COR-L47 (cell line): ENCODE measurements around the gene RILP.

ENCODE experiments used
- DNase-seq: peaks from one replicate; lab custom pipeline; 2025; lab: John Stamatoyannopoulos, UW

Gene RILP

DNA sequence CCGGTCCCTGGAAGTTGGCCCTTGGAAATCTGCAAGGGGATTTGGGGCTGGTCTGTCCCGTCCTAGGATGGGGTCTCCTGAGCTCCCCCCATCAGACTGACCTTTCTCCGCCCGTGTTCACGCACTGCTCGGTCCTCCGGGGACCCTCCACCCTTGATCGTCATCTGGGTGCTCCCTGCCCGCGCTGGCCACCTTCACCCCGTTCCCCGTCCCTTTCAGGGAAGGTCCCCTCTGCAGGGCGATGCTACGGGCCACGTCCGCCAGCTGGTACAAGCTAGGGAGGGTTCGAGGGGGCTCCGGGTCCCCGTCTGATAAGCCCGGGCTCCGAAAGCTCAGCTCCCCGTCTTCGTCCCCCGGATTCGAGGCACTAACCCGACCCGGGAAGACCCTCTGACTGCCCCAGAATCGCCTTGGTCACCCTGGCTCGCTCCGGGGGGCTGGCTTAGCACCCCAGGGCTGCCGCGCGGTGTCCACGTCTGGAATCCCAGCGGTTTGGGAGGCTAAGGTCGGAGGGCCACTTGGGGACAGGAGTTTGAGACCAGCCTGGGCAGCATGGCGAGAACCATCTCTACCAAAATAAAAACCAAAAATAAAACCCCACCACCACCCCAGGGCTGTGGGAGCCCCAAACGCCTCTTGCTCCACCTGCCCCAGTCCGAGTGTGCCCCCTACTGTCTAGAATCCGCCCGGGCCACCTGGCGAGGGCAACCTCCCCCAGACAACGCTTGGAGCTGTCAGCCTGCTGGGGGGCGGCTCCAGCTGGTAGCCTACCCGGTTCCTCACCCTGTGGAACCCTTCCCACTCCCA is 20.0 kb downstream of the RILP start:
- no peak for DNase-seq

DNA sequence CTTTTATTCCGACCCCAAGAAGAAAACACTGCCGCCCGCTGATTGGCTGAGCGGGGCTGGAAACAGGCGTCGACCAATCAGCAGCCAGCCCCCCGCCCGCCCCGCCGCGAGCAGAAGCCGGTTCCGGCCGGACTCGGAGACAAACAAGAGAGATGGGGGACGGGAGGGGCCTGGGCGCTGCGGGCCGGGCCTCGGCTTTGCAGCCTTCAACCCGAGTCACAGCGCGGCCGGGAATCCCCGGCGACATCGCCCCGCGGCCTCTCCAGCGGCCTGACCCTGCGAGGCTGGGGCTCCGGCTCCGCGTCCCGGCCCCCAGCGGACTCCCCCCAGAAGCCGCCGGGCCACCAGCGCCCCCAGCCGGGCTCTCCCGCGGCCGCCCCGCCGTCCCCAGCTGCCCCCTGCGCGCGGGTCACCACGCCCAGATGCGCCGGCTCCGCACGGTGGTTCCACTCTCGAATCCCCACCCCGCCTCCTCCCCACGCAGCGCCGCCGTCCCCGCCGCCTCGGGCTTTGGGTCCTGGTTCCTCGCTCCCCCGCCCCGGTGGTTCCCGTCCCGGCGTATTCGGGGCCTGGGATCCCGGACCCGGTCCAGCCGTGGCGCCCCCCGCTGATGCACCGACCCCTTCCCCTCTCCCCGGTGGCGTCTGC is 20.7 kb downstream of the RILP start:
- peak; percentile 88 for DNase-seq

GRCh38 chr17:1627982-1628855 is 21.4 kb downstream of the RILP start, which contains the start of gene SLC43A2:
TSS of gene SLC43A2 (minus strand) at chr17:1628834. CDS start at chr17:1627874, 960 bp downstream.
- peak; percentile 80 for DNase-seq

- DNase-seq = no peak
These were observed 22.3 kb downstream of the RILP start for GRCh38 chr17:1627182-1627981.

- DNase-seq = no peak
These were observed 23.3 kb downstream of the RILP start for GRCh38 chr17:1626333-1626732.

DNA sequence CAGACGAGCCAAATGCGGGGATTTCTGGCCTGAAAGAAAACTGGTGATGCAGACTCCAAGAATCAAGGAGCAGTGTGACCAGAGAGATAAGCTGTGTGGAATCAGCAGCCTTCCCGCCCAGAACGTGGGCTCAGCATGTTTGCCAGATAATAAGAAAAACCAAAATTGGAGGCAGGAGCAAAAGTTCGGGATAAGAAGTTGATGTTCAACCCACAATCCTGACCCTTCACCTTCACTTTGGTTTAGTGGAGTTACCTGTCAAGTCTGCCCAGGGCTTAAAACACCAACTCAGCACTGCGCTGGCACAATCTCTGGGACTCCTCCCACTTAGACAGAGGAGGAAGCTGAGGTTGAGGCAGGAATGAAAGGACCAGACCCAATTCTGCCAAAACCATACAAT is 24.1 kb downstream of the RILP start:
- DNase-seq = no peak

GRCh38 chr17:1625053-1625452 is 24.6 kb downstream of the RILP start:
- DNase-seq = no peak

DNA sequence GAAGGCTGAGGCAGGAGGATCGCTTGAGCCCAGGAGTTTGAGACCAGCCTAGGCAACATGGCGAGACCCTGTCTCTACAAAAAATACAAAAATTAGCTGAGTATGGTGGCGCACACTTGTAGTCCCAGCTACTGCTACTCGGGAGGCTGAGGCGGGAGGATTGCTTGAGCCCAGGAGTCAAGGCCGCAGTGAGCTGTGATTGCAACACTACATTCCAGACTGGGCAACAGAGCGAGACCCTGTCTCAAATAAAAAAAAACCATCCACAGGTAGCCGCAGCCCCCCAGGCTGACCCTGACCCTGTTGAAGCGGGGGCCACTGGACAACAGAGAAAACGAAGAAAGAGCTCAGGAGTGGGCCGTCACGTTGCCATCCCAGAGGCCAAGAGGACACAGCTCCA is 25.0 kb downstream of the RILP start:
- DNase-seq = no peak

GRCh38 chr17:1623057-1623630 is 26.5 kb downstream of the RILP start:
- no peak for DNase-seq

DNA sequence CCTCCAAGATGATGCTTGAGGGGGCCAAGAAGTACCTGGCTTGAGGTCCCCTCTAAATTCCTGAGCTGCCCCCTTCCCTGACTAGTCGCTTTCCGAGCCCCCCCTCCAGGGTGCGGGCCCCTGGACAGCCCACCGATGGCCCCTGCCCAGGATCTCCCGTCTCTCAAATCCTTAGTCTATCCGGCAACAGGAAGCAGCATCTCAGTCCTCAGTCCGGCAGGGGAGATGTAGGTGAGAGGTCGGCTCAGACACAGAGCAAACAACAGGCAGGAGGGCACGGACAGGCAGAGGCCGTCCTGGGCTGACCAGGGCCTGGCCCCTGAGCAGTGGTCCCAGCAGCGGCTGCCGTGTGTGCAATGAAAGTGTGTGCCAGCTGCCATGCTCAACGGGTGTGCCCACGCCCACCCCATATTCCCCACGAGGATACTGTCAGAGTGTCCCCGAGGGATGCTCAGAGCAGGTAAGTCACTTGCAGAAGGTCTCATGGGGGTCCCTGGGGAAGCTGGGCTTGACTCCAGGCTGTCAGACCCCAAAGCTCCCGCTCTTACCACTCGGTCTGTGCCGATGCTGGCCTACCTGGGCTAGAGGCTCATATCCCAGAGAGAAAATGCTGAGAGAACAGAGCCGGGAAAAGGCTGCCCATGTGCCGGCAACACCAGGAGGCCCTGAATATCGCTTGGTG is 28.3 kb downstream of the RILP start:
- no peak for DNase-seq

DNA sequence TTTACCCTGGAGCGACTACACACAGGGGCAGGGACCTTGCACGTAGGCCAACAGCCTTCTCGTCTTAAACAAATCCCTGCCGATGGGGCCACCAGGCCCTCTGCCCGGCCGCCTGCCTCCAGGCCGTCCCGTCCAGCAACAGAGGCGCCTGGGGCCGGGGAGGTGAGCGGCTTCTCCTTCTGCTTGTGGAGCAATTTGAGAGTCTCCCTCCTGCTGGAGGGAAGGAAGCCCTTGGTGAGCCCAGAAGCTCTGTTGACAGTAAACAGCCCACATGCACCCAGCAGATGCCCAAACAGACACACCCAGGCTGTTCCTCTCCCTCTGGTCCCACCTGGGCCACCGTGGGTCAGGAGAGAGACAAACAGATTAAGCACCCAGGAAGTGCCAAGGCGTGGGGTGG is 29.2 kb downstream of the RILP start:
- DNase-seq = peak; percentile 3

- DNase-seq = no peak
These were observed 32.0 kb downstream of the RILP start for GRCh38 chr17:1617620-1618174.

GRCh38 chr17:1616101-1616500 is 33.6 kb downstream of the RILP start:
- DNase-seq = no peak

- no peak for DNase-seq
These were observed 37.3 kb downstream of the RILP start for GRCh38 chr17:1612400-1612799.

DNA sequence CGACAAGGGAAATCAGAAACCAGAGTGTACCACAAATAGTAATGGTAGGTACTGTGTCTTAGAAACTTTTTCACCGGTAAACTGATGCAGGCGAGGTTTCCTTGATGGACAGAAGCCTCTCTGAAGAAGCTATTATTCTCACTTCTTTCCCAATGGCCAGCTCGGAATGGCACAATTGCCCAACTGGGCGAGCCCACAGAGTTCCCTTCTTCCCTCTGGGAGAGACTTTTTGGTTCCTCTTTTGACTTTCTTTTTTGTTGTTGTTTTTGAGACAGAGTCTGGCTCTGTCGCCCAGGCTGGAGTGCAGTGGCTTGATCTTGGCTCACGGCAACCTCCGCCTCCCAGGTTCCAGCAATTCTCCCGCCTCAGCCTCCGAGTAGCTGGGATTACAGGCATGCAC is 38.0 kb downstream of the RILP start:
- DNase-seq = no peak

DNA sequence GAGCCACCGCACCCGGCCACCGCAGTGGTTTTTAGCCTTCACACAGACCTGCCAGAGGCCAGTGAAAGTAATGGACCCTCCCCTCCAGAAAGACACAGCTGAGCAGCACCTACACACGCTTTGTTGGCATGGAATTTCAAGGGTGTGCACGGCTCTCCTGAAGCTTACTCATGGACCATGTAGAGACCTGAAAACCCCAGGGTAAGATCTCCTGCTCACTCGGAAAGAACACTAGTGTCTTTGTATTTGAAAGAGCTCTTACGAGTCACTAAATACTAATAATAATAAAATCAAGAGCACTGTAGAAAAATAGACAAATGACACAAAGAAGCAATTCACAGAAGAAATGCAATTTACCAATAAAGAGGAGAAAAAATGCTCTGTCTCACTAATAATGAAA is 41.0 kb downstream of the RILP start:
- no peak for DNase-seq

DNA sequence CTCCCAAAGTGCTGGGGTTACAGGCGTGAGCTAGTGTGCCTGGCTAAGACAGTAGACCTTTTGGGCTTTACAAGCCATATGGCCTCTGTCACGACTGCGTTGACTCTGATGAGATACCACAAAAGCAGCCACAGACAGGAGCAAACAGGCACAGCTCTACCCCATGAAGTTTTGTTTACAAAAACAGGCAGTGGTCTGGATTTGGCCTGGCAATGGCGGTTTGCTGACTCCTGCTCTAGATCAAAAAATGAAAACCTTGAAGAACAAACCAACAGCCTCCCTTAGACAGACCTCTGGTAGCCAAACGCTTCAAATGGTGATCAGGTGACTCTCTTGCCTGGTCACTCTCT is 41.7 kb downstream of the RILP start:
- DNase-seq = no peak

- DNase-seq = no peak
These were observed 43.2 kb downstream of the RILP start for GRCh38 chr17:1606352-1606985.

DNA sequence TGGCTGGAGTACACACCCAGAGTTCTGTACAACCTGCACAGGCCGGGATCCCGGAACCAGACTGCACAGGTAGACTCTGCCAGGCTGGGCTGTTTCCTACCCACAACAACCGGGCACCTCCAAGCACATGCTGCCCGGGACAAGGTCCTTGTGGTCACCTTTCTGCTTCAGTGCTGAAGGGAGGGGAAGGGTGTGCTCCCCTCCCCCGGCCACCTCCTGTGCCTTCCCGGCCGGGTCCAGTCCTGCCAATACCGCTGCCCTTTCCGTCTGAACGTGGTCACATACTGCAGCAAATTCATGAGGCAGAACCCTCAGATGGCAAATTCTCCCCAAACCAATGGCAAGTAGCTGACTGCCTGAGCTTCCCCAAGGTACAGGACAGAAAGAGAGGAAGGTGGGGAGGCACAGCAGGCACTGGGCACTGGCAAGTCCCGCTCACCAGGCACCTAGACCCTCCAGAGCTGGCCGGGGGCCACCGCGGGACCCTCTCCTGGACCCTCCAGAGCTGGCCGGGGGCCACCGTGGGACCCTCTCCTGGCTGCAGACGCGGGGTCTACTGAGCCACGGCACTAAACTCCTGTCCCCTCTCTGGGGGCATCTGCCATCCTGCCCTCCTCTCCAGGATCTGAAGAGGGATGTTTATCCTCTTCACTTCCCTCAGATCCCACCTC is 43.9 kb downstream of the RILP start:
- DNase-seq = no peak
